ENCODE results near the gene USP24.
"Not testable (repeated sequence)": the region's sequence is repeated elsewhere in the genome, so short reads cannot be mapped to it uniquely, and the experiment has no call there.

USP24 gene

DNA sequence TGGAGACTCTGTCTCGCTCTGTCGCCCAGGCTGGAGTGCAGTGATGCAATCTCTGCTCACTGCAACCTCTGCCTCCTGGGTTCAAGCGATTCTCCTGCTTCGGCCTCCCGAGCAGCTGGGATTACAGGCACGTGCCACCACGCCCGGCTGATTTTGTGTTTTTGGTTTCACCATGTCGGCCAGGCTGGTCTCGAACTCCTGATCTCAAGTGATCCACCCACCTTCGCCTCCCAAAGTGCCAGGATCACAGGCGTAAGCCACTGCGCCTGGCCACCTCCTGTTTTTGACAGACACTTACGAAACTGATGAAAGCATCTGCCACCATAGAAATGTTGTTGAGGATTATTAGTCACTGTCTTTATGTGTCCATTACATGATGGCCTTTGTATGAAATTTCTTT is 106.2 kb downstream of the USP24 start:
- DNase-seq = not testable (repeated sequence)

DNA sequence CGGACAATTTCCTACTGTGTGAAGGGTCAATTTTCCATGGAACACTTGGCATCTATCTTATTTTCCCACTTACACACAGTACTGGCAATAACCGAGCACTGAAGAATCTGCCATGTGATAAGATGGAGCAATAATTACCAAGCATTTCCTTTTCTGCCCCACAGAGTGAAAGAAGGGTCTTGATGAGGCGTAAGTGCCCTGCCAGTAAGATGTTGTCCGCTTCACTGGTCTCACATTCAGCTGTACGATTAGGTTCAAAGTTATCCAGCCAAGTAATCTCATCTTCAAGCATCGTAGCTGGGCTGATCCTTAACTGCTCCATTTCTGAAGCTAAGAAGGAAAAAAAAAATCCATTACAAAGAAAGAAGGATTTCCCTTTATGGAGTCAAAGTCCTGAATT is 108.1 kb downstream of the USP24 start:
- no peak for DNase-seq

DNA sequence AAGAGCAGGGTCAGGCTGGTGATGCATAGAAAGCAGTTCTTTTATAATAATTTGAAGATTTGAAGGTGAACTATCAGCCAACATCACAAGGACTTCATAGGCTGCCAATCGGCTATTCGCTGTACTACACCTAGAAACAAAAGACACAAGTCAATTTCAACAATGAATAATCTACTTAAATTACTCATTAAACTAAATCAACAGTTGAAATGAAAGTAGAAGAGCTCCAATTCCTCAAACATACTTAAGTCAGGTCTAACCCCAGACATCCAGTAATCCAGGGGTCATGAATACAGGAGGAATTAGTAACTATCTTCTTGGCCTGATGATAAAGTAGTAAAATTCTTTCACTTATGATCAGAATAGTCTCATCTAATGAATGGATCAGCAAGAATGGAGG is 111.3 kb downstream of the USP24 start:
- no peak for DNase-seq

DNA sequence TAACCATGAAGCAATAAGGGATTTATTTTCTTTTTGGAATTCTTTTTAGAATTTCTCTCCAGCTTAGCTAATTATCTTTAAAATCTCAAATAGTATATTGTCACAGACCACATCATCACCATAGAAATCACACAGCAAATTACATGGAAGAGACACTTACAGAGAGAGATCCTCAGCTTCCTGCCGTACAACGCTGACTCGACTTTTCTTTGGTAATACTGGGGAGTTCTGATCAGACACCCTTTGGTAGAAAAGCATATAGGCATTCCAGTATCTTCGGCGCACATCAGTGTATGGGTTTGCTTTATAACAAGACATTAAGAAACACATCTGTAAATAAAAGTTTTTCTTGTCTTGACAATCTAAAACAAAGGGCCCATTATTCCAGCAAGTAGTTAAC is 120.1 kb downstream of the USP24 start:
- no peak for DNase-seq

DNA sequence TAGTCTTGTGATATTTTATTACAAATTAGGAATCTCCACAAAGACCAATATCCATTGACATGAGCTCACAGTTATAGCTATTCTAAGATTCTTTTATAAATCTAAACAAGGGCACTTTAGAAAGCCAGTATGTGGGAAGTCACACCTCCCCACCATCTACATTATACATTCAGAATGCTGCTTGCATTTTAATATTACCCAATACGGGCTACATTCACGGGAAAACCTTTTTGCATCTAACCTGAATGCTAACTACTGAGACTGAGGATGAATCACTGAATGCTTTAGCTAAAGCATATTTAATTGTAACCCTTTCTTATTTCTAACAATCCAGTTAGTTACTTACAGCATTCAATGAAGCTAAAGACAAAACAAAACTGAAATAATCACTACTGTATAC is 122.7 kb downstream of the USP24 start:
- no peak for DNase-seq

DNA sequence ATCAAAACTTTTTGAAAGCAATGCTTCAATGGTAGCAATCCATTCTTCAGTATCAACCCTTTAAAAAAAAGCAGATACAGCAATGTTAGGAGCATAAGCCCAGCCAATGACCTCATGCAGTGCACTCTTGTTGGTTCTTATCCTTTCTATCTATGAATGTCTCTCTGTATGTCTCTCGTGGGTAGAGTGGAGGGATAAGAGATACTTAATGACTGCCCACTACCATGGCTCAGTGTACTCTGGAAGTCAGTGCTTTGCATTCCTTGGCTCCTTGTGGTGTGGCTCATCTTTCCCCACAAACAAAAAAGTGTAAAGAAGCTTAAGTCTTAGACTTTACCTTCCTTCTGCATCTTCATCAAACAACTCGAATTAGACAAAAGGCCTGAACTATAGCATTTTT is 125.5 kb downstream of the USP24 start:
- DNase-seq = no peak

DNA sequence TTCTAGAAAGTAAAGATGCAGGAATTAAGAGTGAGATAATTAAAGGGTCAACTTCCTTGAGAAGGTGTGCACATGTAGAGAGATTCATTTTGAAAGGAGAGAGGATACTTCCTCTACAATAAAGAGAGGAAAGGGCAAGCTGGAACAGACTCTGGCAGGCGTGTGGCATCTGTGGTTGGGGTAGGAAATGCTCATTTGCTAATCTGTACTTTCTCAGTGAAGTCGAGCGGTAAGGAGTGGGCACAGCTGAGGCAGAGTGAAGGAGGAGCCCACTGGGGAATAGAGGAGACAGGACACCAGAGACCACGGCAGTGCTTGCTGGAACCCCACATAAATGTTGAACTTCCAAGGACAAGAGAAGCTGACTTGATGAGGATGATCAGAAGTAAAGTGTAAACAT is 126.8 kb downstream of the USP24 start:
- DNase-seq = no peak

DNA sequence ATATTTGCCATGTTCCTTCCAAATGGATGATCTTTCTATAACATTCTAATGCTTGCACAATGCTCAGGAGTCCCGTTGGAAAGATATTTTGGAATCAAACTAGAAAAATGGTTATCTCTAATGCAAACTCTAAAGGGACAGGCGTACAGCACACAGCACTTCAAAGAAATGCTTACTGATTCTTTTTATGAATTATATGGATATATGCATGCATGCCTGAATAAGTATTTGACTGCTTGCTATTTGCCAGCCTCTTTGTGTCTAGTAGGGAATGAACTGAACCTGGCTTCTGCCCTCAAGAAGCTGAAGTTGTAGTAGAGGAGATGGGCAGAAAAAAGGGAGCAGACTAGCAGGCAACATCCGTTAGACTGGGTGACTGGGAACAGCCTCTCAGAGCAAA is 127.7 kb downstream of the USP24 start:
- no peak for DNase-seq

DNA sequence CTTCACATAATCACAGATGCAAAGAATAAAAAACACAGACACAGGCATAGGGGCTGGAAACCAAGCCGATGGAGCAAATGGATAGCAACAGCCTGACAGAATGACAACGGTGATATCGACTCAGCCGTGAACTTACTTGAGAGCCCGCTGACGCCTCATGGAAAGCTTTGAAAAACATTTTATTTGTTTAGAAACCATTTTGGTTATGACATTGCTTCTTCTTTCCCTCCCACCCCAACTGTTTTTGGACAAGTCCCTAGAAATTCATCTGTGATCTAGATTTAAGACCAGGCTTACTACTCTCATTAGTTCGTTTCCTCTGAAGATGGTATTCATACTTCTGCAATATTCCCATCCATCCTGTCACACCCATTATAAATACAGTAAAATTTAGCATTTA is 130.9 kb downstream of the USP24 start:
- no peak for DNase-seq

DNA sequence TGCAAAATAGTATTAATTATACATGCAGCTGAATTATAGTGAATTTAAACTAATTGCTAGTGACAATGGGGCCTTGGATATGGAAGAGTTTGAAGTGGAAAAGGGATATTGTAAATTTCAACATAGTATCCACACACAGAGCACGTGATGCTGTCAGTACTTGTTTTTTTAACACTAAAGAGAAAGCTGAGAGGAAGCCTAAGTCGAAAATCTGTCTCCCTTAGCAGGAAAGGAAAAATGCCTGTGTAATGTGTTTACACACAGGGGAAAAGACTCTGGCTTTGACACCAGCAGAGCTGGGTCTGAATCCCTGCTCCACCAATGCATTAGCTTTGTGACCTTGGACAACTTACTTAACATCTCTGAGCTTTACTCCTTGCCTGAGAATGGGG is 133.3 kb downstream of the USP24 start:
- DNase-seq = no peak

DNA sequence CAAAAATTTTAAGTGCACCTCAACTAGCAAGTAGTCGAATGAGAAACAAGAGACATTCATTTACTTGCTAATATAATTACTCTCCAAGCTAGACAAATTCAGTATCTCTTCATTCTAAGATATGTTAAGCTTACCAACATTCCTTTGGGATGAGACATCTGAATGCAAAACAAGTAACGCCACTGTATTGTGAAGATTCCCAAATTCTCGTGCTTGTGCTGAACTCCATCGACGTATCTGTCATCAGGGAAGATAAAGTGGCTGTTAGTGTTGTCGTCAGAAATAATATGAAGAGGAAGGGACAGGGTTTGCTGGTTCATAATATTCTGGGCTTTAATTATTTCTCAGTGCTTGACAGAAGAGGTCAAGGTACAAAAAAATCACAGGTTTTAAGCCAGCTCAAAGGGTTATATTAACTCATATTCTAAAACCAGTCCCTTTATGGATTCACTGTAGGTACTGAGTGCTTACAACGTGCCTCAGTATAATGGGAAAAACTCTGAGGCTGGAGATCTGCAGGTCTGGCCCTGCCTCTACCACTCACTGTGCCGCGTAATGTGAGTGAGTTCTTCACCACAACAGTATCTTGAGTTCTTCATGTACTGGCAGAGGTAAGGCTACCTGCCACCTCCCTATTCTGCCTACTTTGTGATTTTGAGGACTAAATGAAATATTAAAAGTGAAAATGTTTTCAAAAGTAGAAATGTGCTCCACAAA is 133.8 kb downstream of the USP24 start:
- DNase-seq = no peak

DNA sequence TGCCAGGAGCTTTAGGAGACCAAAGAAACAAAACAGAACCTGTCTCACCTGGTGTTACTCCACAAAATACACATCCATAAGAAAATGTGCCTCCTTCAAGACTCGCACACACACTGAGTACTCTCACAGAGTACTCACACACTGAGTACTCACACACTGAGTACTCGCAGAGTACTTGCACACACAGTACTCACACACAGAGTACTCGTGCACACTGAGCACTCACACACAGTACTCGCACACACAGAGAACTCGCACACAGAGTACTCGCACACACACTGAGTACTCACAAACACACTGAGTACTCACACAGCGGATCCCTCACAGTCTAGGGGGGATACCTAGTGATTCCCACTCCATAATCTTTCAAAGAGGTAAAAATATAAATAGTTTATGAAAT is 135.5 kb downstream of the USP24 start:
- no peak for DNase-seq

DNA sequence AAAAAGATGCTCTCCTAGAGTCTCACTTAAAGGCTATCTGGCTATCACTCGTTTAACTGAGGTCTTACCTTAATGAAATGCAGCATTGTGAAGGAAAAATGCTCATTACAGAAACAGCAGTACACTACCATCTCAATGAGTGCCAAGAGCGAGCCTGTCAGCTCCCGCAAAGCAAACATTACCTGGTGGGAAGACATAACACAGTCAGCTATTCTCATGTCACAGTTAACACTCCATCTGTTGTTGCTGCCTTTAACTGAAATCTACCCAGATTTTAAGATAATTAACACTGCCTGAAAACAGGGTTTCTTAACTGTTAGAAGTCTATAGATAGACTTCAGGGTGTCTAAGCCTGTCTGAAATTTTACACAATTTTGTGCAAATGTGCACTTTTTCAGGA is 136.7 kb downstream of the USP24 start:
- DNase-seq = no peak

DNA sequence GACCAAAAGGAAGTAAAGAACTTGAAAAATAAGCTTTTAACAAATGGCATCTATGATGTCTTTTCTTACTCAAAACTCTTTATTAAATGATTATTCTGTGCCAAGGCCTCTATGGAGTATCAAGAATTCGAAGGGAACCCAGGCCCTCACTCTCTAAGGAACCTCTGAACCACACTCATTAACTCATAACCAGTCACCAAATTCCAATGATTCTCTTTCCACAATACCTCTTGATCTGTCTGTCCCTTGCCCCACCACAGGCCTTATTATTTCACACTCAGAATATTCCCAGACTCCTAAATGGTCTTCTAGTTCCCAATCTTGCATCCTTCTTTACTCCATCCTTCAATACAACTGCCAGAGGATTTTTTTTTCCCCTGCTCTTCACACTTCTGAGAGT is 138.8 kb downstream of the USP24 start:
- no peak for DNase-seq

DNA sequence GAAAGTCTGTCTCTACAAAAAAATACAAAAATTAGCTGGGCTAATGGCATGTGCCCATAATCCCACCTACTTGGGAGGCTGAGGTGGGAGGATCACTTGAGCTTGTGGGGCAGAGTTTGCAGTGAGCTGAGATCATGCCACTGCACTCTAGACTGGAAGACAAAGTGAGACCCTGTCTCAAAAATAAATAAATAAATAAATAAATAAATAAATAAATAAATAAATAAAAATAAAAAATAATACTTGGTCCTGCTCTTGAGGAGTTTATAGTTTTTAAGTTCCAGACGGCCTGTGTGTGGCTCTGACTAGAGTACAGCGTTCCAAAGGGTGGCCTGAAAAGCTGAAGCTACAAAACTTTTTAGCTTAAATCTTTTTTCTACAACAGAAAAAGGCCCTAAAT is 140.7 kb downstream of the USP24 start:
- DNase-seq = no peak

DNA sequence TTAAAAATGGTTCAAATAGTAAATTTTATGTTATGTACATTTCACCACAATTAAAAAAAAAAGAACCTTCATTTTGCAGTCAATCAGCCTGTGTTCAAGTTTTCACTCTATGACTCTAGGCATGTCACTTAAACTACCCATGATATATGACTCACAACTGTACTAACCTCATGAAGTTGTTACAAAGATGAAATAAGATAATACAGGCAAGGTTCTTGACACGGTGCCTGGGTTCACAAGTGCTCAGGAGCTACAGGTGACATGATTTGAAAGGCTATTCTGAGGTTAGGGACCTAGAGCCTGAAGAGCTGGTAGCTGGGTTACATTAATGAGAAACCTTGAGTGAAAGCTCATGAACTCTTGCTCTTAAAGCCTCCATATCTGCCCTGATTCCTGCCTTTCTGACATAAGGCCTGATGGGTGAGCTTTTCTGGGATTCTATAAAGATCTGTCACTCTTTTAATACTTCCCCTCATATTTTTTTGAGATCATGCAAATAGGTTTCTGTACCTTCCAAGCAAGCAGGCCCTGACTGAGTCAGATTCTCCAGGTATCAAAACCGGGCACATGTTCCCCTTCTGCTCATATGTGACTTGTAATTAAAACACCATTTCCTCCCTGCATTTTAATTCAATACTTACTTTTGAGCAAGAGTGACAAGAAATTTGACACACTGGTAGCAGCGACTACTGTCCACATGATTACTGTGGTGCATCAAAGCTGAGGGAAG is 141.8 kb downstream of the USP24 start:
- DNase-seq = no peak

DNA sequence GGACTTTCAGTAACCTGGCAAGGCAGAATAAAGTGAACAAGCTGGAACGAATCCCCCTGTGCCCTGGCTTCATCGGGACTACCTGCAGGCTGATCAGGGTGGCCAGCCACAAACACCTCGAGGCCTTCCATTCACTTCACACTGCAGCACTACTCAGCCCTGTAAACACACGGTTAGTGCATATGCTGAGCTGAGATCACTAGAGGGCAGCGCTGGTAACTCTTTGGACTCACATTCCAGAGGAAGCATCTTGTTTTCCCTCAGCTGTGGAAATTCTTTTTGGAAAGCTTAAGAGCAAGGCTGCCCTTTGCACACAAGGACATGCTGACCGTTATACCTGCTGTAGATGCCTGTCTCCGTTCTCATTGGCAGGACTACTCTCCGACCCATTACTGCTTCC is 143.7 kb downstream of the USP24 start:
- no peak for DNase-seq

DNA sequence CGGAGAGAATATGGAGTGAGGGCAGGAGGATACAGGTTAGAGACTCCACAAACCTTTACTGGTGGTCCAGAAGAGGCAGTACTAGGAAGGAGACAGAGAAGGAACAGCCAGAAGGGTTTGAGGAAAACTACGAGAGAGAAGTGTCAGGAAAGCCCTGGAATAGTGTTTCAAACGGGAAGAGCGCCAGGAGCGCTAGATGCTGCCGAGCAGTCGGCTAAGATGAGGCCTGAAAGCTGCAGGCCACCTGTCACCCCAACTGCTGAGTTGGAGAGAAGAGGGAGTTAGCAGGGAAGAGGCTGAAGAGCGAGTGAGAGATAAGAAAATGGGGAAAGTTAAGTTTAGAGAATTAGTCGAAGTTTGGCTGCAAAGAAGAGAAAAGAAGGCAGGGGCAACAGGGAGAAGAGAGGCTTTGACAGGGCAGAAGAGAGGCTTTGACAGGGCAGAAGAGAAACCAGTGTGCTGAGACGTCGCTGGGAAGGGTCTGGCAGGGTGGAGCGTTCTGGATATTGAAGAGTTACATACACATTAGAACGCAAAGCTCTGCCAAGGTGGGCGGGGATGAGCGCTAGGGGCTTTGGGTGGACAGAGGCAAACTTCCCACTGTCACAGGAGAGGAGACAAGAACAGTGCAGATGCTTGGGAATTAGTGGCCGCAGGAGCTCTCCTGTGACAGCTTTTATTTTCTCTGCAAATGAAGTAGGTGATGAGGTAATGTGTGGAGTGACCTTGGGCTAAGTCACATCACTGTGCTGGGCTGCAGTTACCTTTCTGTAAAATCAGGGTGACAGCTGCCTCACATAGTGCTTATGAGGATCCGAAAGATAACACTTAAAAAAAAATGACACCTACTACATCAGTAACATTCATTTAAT is 144.6 kb downstream of the USP24 start:
- no peak for DNase-seq

DNA sequence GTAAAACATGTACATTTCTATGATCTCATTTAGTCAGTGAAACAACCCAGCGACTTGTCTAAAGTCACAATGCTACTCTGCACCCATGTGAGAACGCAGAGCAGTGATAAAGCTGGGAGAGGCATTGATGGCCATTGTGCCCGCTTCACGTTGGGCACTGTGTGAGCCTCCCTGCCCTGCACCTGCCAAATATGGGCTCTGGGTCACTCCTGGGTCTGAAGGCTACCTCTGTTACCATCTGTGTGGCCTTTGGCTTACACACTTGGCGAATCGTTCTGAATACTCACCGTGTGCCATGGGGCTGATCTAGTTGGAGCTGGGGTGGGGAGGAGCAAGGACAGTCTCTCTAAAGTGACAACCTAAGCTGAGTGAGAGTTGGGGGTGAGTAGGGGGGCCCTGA is 145.9 kb downstream of the USP24 start:
- no peak for DNase-seq

DNA sequence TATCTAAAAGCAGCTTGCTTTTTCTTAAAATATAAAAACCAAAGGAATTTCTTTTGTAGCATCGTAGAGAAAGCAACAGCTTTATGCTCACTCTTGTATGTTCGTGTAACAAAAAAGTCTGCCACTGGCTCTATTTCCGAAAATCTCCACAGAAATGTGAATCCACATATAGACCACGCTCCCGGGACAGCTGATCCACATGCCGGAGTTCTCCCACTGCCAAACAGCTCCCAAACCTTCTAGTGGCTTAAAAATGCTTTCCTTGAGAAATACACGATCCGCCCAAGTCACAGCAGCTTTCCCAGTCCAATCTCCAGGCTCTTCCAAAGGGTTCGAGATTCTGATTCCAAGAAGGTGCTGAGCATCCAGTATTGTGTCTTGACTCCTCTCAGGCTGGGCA is 146.5 kb downstream of the USP24 start:
- DNase-seq = no peak

DNA sequence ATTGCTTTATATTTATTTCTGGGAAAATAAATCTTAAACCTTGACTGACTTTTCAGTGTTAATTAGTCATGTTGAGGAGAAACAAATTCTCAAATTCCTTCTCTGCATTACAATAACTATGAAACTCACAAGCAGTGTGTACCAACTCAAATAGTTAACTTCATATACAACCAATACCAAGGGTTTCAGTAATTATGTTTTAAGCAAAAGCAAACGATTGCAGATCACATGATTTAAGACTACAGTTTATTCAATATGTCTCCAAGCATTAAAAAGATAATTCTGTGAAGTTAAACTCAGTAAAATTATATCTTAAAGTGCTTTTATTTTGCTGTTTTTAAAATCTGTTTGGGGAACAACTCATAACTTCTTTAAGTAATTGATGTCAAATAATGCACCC is 147.2 kb downstream of the USP24 start:
- no peak for DNase-seq

DNA sequence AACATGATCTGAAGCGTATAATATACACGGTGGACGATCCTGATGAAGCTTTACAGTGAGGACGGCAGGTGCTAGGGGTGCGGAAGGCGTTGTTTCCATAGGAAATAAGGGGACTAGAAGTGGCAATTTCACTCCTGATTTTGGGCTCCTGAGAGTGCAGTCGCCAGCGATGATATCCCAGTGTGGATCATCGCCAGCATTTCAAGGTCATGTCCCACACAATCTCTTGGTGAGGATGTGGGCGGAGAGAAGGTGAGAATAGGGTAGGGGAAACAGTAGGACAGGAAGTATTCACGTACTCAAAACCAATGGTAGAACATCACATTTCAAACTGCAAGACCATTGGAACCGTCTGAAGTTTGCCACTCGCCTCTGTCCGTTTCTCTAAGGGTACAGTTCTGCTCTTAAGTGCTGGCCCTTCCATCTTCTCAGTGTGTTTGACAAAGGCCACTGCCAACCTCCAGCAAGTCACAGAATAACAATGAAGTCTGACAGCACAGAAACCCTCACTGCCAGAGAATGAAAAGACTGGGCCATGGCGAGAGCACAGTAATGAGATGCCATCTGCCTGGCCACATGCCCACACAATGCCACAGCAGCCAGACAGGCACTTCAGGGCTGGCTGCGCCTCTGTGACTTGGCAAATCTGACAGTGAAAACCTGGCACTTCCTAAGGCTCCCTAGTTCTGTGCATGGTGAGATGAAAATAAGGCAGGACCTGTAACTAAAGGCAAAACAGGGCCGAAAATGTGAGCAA is 148.0 kb downstream of the USP24 start:
- DNase-seq = no peak

DNA sequence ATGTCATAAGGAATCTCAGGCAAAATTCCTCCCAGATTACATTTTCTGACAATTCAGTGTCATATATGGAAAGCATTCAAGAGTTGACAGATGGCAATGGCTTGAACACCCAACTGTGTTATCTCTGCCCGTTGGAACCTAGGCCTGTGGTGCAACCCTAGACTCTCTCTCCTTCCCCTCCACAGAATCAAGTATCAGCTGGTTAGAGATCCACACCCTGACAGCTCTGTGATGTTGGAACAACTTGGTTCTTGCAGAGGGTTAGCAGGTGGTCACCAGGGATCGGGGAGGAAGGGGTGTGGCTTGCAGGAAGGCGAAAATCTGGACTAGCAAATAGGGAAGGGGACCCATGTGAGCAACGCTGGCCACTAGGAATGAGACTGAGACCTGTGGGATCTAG is 149.5 kb downstream of the USP24 start:
- DNase-seq = no peak

Measured in activated T-cell treated with anti-CD3 and anti-CD28 coated beads for 4 hours (primary cell).